ENCODE measurements around the gene GNAT3. TPM values are rescaled to one million over a fixed set of nuclear protein-coding genes. Genes with fewer than 3 reads are reported as not detected.

GNAT3 gene
- total and polyA plus RNA-seq, 4 experiments from 2014 or later, result not detected

- Mint-ChIP-seq H3K4me3 (no peak overlapping the region), H3K36me3 (no peaks in the 10 kb centered on the region), H3K27me3 (no peaks in the 10 kb centered on the region), H3K27ac (peak overlapping the region in 1 of 7 donors; percentile 13), H3K9me3 (peaks cover 0 to 8% (median 5%) of the 10 kb centered on the region in 8 donors), H3K4me1 (no peaks in the 10 kb centered on the region)
- no peaks in the 10 kb centered on the region for H3K4me1 ChIP-seq (ENCODE audit: insufficient read depth, low read length)
- intact Hi-C loops (cut with micrococcal nuclease), result no loop called here
- ChIA-PET CTCF (ENCODE audit: partially characterized antibody) (interaction anchor here (0.6 kb wide), 1 partner anchor 191 kb away, joined by 3 read pairs; no protein-coding TSS in a partner anchor), POLR2A (ENCODE audit: partially characterized antibody) (no interaction called here)
- no peak for DNase-seq
- no peak overlapping the region for H3K27ac ChIP-seq (ENCODE audit: low read depth, low read length)
- no peaks in the 10 kb centered on the region for H3K27me3 ChIP-seq (ENCODE audit: insufficient read depth, low read length)
- no peak overlapping the region for H3K4me3 ChIP-seq (ENCODE audit: low read length in 2 of 2)
- H3K36me3 ChIP-seq (ENCODE audit: insufficient read depth, low read length), result no peaks in the 10 kb centered on the region
- no peaks in the 10 kb centered on the region for H3K9me3 ChIP-seq (ENCODE audit: control insufficient read depth in 1 of 2, low read length in 2 of 2)
Observed at GRCh38 chr7:80473751-80474150, 38.1 kb downstream of the GNAT3 start.

DNA sequence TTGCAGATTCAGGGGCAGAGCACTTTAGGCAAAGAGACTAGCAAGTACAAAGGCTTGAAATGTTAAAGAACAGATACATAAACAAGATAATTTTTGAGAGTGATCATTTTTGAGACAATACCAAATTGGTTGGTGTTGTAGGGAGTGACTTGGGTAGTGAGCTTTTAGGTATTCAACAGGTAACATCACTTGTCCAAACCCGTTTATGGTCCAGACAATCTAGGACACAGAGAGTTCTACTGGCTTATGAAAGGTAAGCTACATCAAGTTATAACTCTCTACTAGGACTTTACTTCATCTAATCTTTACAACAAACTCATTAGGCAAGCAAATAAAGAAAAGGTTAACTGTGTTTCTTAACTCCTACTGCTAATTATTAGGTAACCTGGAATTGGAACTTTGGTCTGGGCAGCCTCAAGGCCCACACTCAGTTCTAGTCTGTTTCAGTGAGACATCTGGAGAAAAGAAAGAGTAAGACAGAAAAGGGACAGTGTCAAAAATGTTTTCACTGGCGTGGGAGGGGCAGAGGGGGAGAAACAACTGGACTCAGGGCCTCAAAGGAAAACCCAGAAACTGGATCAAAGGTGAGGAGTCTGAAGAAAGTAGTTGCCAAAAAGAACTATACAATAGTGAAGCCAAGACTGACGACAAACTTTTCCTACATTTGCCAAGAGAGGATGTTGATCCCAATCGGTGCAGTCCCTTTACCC lies 39.2 kb downstream of the GNAT3 start:
- Mint-ChIP-seq H3K4me1 (no peaks in the 10 kb centered on the region), H3K27ac (no peak overlapping the region), H3K27me3 (no peaks in the 10 kb centered on the region), H3K36me3 (no peaks in the 10 kb centered on the region), H3K9me3 (peaks cover 0 to 8% (median 5%) of the 10 kb centered on the region in 8 donors), H3K4me3 (no peak overlapping the region)
- intact Hi-C loops (cut with micrococcal nuclease), result no loop called here
- Histone ChIP-seq H3K27ac (ENCODE audit: low read depth, low read length) (no peak overlapping the region), H3K4me1 (ENCODE audit: insufficient read depth, low read length) (no peaks in the 10 kb centered on the region), H3K4me3 (ENCODE audit: low read length in 2 of 2) (no peak overlapping the region), H3K27me3 (ENCODE audit: insufficient read depth, low read length) (no peaks in the 10 kb centered on the region), H3K36me3 (ENCODE audit: insufficient read depth, low read length) (no peaks in the 10 kb centered on the region), H3K9me3 (ENCODE audit: control insufficient read depth in 1 of 2, low read length in 2 of 2) (no peaks in the 10 kb centered on the region)
- ChIA-PET POLR2A (ENCODE audit: partially characterized antibody) (no interaction called here), CTCF (ENCODE audit: partially characterized antibody) (no interaction called here)
- DNase-seq, result no peak

GRCh38 chr7:80468931-80469714 lies 42.7 kb downstream of the GNAT3 start:
- intact Hi-C loops (cut with micrococcal nuclease), result no loop called here
- CTCF ChIA-PET (ENCODE audit: partially characterized antibody), result no interaction called here

GRCh38 chr7:80467069-80467468 lies 44.8 kb downstream of the GNAT3 start:
- Histone ChIP-seq H3K4me1 (ENCODE audit: insufficient read depth, low read length) (no peaks in the 10 kb centered on the region), H3K27me3 (ENCODE audit: insufficient read depth, low read length) (no peaks in the 10 kb centered on the region), H3K36me3 (ENCODE audit: insufficient read depth, low read length) (no peaks in the 10 kb centered on the region), H3K9me3 (ENCODE audit: control insufficient read depth in 1 of 2, low read length in 2 of 2) (no peaks in the 10 kb centered on the region), H3K27ac (ENCODE audit: low read depth, low read length) (no peak overlapping the region), H3K4me3 (ENCODE audit: low read length in 2 of 2) (no peak overlapping the region)
- Mint-ChIP-seq H3K9me3 (peaks cover 0 to 7% (median under 1%) of the 10 kb centered on the region in 8 donors), H3K27me3 (no peaks in the 10 kb centered on the region), H3K27ac (no peak overlapping the region), H3K4me1 (no peaks in the 10 kb centered on the region), H3K4me3 (no peak overlapping the region), H3K36me3 (no peaks in the 10 kb centered on the region)
- no peak for DNase-seq
- intact Hi-C loops (cut with micrococcal nuclease), result no loop called here
- ChIA-PET POLR2A (ENCODE audit: partially characterized antibody) (no interaction called here), CTCF (ENCODE audit: partially characterized antibody) (no interaction called here)

More at GRCh38 chr7:80468931-80469714, 42.7 kb downstream of the GNAT3 start:
- DNase-seq, result no peak
- POLR2A ChIA-PET (ENCODE audit: partially characterized antibody), result no interaction called here
- H3K36me3 ChIP-seq (ENCODE audit: insufficient read depth, low read length), result no peaks in the 10 kb centered on the region
- no peak overlapping the region for H3K4me3 ChIP-seq (ENCODE audit: low read length in 2 of 2)
- H3K4me1 ChIP-seq (ENCODE audit: insufficient read depth, low read length), result no peaks in the 10 kb centered on the region
- Mint-ChIP-seq H3K4me3 (no peak overlapping the region), H3K27ac (no peak overlapping the region), H3K9me3 (peaks cover 0 to 12% (median under 1%) of the 10 kb centered on the region in 8 donors), H3K27me3 (no peaks in the 10 kb centered on the region), H3K36me3 (no peaks in the 10 kb centered on the region), H3K4me1 (no peaks in the 10 kb centered on the region)
- H3K27ac ChIP-seq (ENCODE audit: low read depth, low read length), result no peak overlapping the region
- H3K27me3 ChIP-seq (ENCODE audit: insufficient read depth, low read length), result no peaks in the 10 kb centered on the region
- H3K9me3 ChIP-seq (ENCODE audit: control insufficient read depth in 1 of 2, low read length in 2 of 2), result no peaks in the 10 kb centered on the region

GRCh38 chr7:80466636-80467035 lies 45.2 kb downstream of the GNAT3 start:
- H3K27me3 Mint-ChIP-seq, result no peaks in the 10 kb centered on the region
- Histone ChIP-seq H3K4me1 (ENCODE audit: insufficient read depth, low read length) (no peaks in the 10 kb centered on the region), H3K27ac (ENCODE audit: low read depth, low read length) (no peak overlapping the region), H3K27me3 (ENCODE audit: insufficient read depth, low read length) (no peaks in the 10 kb centered on the region), H3K36me3 (ENCODE audit: insufficient read depth, low read length) (no peaks in the 10 kb centered on the region), H3K4me3 (ENCODE audit: low read length in 2 of 2) (no peak overlapping the region), H3K9me3 (ENCODE audit: control insufficient read depth in 1 of 2, low read length in 2 of 2) (no peaks in the 10 kb centered on the region)
- no peak overlapping the region for H3K4me3 Mint-ChIP-seq
- intact Hi-C loops (cut with micrococcal nuclease), result no loop called here
- peaks cover 0 to 7% (median 0%) of the 10 kb centered on the region in 8 donors for H3K9me3 Mint-ChIP-seq
- DNase-seq, result no peak
- no peaks in the 10 kb centered on the region for H3K4me1 Mint-ChIP-seq
- ChIA-PET CTCF (ENCODE audit: partially characterized antibody) (no interaction called here), POLR2A (ENCODE audit: partially characterized antibody) (no interaction called here)
- no peaks in the 10 kb centered on the region for H3K36me3 Mint-ChIP-seq
- H3K27ac Mint-ChIP-seq, result no peak overlapping the region

DNA sequence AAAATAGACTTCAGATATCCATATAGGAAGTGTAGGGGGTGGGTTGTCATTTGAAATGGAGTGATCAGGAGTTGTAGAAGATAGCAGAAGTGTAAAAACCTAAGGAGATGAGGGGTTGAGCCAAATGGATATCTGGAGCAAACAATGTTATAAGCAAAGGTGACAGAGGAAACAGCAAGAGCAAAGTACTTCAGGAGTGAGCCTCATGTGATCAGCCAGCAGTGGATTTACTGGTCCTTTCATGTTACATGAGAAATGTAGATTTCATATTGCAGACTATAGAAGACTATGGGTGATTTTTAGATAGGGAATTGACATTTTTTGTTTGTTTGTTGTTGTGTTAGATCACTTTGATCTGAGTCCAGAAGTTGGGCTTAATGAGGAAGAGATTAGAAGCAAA lies 47.7 kb downstream of the GNAT3 start:
- POLR2A ChIA-PET (ENCODE audit: partially characterized antibody), result no interaction called here
- no peak for DNase-seq
- intact Hi-C loops (cut with micrococcal nuclease), result no loop called here
- Histone ChIP-seq H3K9me3 (ENCODE audit: control insufficient read depth in 1 of 2, low read length in 2 of 2) (no peaks in the 10 kb centered on the region), H3K4me1 (ENCODE audit: insufficient read depth, low read length) (no peaks in the 10 kb centered on the region), H3K27me3 (ENCODE audit: insufficient read depth, low read length) (no peaks in the 10 kb centered on the region), H3K27ac (ENCODE audit: low read depth, low read length) (no peak overlapping the region), H3K4me3 (ENCODE audit: low read length in 2 of 2) (no peak overlapping the region), H3K36me3 (ENCODE audit: insufficient read depth, low read length) (no peaks in the 10 kb centered on the region)
- Mint-ChIP-seq H3K4me1 (no peaks in the 10 kb centered on the region), H3K4me3 (no peak overlapping the region), H3K27ac (no peak overlapping the region), H3K27me3 (no peaks in the 10 kb centered on the region), H3K9me3 (peaks cover 0 to 5% (median 0%) of the 10 kb centered on the region in 8 donors), H3K36me3 (no peaks in the 10 kb centered on the region)
- CTCF ChIA-PET (ENCODE audit: partially characterized antibody), result no interaction called here

GRCh38 chr7:80463272-80463920 lies 48.5 kb downstream of the GNAT3 start:
- Mint-ChIP-seq H3K9me3 (peaks cover 0 to 5% (median 0%) of the 10 kb centered on the region in 8 donors), H3K4me1 (no peaks in the 10 kb centered on the region), H3K4me3 (no peak overlapping the region), H3K27ac (no peak overlapping the region), H3K27me3 (no peaks in the 10 kb centered on the region), H3K36me3 (no peaks in the 10 kb centered on the region)
- H3K27me3 ChIP-seq (ENCODE audit: insufficient read depth, low read length), result no peaks in the 10 kb centered on the region
- no peaks in the 10 kb centered on the region for H3K4me1 ChIP-seq (ENCODE audit: insufficient read depth, low read length)
- no peaks in the 10 kb centered on the region for H3K36me3 ChIP-seq (ENCODE audit: insufficient read depth, low read length)
- ChIA-PET CTCF (ENCODE audit: partially characterized antibody) (no interaction called here), POLR2A (ENCODE audit: partially characterized antibody) (no interaction called here)
- no peak for DNase-seq
- H3K9me3 ChIP-seq (ENCODE audit: control insufficient read depth in 1 of 2, low read length in 2 of 2), result no peaks in the 10 kb centered on the region
- no peak overlapping the region for H3K27ac ChIP-seq (ENCODE audit: low read depth, low read length)
- H3K4me3 ChIP-seq (ENCODE audit: low read length in 2 of 2), result no peak overlapping the region
- intact Hi-C loops (cut with micrococcal nuclease), result no loop called here
